HFF-Myc (cell line): ENCODE measurements around the gene DESI2.
"Not testable (repeated sequence)": the region's sequence is repeated elsewhere in the genome, so short reads cannot be mapped to it uniquely, and the experiment has no call there.

Source experiments
- DNase-seq: peaks from one replicate; pipeline ENCODE4 v3.0.0-alpha.2; 2011; ENCODE audit warnings: low read depth; ENCODE audit errors: extremely low read depth
- H3K4me3 ChIP-seq: replicated peaks from 2 replicates; pipeline ENCODE4 v1.5.1; 2011; ENCODE audit warnings: low read depth, mild to moderate bottlenecking, control low read depth, low read length
- TF ChIP-seq, protein P1 (sequence below): IDR thresholded peaks from 2 replicates; pipeline ENCODE4 v1.5.1; 2012; ENCODE audit warnings: mild to moderate bottlenecking, low read depth, low read length, control low read depth; ENCODE audit errors: missing control alignments

The DESI2 gene

DNA sequence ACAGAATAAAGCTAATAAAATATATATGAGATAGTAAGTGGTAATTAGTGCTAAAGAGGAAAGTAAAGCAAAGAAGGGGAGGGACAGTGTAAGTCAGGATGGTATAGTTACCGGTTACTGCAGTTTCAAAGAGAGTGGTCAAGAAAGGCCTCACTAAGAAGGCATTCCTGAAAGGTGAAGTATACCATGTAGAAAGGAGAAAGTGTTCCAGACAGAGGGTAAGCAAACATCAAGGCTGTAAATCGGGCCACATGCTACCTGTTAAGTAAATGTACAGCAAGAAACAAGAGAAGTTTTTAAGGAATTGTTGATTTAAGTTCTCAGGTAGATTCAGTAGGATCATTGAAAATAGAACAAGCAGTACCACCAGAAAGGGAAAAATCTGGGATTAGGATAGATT lies 9.7 kb downstream of the DESI2 start:
- TF ChIP-seq, protein P1, sequence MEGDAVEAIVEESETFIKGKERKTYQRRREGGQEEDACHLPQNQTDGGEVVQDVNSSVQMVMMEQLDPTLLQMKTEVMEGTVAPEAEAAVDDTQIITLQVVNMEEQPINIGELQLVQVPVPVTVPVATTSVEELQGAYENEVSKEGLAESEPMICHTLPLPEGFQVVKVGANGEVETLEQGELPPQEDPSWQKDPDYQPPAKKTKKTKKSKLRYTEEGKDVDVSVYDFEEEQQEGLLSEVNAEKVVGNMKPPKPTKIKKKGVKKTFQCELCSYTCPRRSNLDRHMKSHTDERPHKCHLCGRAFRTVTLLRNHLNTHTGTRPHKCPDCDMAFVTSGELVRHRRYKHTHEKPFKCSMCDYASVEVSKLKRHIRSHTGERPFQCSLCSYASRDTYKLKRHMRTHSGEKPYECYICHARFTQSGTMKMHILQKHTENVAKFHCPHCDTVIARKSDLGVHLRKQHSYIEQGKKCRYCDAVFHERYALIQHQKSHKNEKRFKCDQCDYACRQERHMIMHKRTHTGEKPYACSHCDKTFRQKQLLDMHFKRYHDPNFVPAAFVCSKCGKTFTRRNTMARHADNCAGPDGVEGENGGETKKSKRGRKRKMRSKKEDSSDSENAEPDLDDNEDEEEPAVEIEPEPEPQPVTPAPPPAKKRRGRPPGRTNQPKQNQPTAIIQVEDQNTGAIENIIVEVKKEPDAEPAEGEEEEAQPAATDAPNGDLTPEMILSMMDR: no peak
- H3K4me3 ChIP-seq: no peak overlapping the region
- no peak for DNase-seq

DNA sequence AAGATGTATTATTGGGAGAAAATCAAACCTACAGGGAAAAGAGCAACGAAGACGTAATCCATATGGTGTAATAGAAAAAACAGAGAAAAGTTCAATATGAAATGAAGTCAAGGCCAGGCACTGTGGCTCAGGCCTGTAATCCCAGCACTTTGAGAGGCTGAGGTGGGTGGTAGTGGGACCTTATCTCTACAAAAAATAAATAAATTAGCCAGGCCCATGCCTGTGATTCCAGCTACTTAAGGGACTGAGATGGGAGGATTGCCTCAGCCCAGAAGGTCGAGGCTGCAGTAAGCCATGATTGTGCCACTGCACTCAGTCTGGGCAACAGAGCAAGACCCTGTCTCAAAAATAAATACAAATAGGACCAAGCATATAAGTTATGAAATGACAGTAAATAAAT lies 11.4 kb downstream of the DESI2 start:
- TF ChIP-seq, protein P1: no peak
- no peak for DNase-seq
- H3K4me3 ChIP-seq: no peak overlapping the region

DNA sequence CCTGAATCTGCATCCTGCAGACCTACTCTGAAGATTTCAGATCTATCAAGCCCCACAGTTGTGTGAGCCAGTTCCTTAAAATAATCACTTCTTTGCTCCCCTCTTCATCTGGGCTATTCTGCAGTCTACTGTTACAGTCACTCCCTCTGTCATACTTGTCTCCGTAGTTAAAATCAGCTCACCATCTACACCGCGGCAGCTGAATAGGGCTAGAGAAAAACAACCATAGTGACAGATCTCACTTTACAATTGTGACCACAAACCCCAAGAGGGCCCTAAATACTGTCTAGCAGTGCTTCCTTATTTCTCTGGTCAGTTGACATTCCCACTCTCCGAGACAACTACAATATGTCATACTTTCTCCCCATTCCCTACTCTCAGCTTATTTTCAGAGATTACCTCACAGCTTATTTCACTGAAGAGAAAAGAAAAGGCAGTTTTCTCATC lies 12.9 kb downstream of the DESI2 start:
- no peak overlapping the region for H3K4me3 ChIP-seq
- TF ChIP-seq, protein P1: no peak
- no peak for DNase-seq

DNA sequence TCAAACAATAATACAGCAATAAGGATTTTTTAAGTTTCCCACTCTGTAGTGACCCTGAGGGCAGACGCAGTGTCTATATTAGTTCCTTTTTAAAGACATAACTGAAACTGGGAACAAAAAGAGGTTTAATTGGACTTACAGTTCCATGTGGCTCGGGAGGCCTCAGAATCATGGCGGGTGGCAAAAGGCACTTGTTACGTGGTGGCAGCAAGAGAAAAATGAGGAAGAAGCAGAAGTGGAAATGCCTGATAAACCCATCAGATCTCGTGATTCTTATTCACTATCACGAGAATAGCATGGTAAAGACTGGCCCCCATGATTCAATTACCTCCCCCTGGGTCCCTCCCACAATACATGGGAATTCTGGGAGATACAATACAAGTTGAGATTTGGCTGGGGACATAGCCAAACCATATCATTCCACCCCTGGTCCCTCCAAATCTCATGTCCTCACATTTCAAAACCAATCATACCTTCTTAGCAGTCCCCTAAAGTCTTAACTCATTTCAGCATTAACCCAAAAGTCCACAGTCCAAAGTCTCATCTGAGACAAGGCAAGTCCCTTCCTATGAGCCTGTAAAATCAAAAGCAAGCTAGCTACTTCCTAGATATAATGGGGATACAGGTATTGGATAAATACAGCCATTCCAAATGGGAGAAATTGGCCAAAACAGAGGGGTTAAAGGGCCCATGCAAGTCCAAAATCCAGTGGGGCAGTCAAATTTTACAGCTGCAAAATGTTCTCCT lies 13.9 kb downstream of the DESI2 start:
- DNase-seq: not testable (repeated sequence)

DNA sequence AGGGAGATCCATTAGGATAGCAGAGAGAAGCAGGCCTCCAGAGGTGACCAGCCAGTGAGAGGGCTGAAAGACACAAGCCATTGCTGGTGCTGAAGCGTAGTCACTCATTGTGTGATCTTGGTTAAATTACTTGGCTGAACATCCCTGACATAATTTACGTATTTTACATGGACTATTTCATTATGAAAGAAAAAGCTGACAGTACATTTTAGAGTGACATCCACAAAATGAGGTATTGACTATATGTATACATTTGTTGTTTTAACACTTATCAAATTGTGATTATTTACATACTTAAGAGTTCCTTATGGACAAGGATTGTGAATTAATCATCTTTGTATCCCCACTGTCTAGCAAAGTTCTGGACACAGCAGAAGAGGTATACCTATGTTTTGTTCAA lies 14.9 kb downstream of the DESI2 start:
- DNase-seq: no peak
- TF ChIP-seq, protein P1: no peak
- no peak overlapping the region for H3K4me3 ChIP-seq

More for the DNA sequence above, 13.9 kb downstream of the DESI2 start:
- H3K4me3 ChIP-seq: not testable (repeated sequence)

DNA sequence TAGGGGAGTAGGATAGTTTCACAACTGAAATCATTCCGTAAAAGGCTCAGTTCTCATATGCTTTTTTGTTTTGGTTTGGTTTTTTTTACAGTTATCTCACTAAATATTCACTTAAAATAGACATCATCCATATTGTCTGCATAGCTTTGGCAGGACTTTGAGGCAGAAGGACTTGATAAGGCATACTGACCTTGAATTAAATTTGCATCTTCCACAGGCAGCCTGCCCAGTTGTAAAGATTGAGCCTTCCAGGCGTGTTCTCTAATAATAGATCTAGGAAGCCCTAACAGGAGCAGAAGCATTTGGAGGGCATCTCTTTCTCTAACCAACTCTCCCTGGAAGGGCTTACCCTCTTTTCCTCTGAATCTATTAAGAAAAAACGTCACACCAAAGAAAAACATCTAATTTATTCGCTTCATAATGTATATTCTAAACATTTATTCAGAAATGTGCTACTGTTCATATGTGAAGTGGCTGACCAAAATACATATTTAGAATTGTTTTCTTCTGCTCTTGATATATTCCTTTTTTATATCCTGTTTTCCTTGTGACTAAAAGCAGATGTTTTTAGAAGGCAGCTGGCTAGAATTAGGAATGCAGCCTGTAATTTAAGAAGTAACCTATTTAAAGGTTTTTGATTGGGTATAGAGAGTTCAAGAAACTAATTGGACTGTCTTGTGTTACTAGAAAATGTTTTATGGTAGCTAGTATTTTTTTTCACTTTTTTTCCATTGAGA lies 20.2 kb downstream of the DESI2 start:
- H3K4me3 ChIP-seq: peak overlapping the region; percentile 10; the same call in 1 of the 2 replicates
- TF ChIP-seq, protein P1: no peak
- DNase-seq: no peak

DNA sequence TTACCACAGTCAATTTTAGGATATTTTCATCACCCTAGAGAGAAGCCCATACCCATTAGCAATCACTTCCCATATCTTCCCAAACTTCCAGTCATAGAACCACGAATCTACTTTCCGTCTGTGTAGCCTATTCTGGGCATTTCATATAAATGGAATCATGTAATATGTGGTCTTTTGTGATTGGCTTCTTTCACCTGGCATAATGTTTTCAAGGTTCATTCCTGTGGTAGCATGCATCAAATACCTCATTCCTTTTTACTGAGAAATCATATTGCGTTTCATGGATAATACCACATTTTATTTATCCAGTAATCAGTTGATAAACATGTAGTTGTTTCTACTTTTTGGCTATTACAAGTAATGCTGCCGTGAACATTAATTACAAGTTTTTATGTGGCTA lies 21.5 kb downstream of the DESI2 start:
- TF ChIP-seq, protein P1: no peak
- no peak overlapping the region for H3K4me3 ChIP-seq
- no peak for DNase-seq
